GM18907 (cell line): ENCODE data around the gene TMCC1.

Source experiments
- ATAC-seq: cut with Tn5 transposase; IDR thresholded peaks from one replicate; pipeline ENCODE4 v1.9.1; 2021; ENCODE audit warnings: mild to moderate bottlenecking, moderate library complexity; ENCODE audit not compliant: unreplicated experiment

The TMCC1 gene

DNA sequence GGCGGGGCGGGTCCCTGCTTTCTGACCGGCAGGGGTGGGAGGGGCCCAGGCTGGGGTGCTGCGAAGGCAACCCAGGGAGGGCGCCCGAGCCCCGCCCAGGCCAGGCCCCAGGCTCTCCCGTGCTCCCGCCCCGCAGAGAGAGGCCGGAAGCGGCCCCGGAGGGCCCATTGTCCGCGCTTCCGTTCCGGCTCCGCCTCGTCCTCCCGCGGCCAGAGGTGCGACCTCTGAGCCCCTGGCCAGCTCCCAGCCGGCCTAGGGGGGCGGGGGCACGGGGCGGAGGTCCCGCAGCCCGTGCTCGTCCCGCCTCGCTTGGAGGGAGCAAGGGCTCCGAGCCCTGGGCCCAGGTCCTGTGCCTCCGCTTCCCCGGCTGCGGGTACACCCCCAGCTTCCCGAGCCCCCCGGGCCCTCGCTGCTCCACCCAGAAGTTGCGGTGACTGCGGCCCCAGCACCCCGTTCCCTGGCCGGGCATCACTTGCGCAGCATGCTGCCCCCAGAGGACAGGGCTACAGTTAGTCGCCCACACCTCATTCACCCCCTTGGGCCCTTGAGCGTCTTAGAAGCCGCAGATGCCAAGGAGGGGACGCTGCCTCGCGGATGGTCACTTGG, 266.7 kb downstream of the TMCC1 start:
- peak; percentile 90 for ATAC-seq

GRCh38 chr3:129625072-129625874, 268.2 kb downstream of the TMCC1 start:
- no peak for ATAC-seq

- ATAC-seq: no peak
Measured at GRCh38 chr3:129624347-129625071, 269.0 kb downstream of the TMCC1 start.

DNA sequence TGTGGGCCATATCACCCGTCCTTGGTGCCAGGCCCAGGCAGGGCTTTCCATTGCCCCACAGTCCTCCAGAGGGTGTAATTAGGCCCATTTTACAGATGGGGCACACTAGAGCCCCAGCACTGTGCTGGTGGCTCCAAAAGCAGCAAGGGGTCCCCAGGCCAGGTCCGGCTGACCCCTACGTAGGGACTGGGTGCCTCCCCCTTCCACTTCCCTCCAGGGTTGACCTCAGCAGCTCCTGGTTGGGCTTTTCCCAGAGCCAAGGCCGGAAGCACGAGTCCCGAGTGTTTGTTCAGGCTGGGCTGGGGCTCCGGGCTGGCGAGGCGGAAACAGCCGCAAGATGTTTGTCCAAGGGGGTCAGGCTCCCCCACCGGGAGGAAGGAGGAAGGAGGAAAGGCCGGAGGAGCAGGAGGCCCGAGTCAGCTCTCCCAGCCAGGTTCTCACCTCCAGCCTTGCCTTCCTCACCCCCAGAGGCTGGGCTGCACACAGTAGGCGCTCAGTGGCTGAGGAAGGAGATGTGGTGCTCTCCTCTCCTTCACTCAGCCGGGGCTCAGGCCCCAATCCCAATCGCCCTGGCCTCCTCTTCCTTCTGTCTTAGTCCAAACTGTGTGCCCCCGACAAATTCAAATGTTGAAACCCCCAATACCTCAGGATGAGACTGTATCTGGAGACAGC, 269.9 kb downstream of the TMCC1 start:
- ATAC-seq: no peak

DNA sequence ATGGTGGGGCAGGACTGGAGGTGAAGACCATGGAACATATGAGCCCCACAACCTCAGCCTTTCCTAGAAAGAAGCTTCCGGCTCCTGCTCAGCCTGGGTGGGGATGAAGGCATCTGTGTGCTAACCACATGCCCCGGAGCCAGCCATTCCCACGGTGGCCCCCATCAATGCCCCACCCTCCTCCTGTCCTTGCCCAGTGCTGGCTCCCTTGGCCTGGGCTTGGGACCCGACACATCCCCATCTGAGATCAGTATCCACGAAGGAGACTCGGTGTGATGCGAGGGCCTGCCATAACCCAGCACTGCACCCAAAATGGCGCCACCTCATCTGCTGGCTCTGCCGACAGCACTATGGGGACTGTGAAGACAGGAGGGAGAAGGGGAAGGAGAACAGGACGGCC, 270.6 kb downstream of the TMCC1 start:
- no peak for ATAC-seq

DNA sequence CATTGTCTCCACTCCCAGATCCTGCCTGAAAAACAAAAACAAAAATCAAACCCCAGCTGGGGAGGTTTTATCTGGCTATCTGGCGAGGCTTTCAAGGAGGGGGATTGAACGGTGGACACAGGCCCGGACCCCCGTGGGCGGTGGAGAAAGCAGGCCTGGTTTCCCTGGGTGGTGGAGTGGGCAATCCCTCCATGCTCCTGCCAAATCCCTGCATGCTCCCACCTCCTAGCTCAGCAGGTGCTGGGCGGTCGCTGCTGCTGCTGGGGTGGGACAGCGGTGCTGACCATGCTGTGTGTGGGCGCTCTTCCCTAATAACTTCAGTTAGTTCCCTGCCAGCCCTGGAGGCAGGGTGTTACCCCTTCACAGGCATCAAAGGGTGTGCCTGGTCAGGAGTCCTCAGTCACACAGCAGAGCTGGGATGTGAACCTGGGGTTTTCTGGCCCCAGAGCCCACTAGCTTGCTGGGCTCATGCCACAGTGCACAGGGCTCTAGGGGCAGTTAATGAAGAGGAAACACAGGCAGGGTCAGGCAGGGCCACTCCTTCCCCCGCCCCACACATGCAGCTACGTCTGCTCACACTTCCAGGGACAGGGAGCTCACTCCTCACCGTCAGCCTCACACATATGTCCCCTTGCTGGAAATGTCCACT, 271.2 kb downstream of the TMCC1 start:
- no peak for ATAC-seq

- no peak for ATAC-seq
Measured at GRCh38 chr3:129621626-129622225, 271.8 kb downstream of the TMCC1 start.

GRCh38 chr3:129620828-129621559, 272.5 kb downstream of the TMCC1 start:
- ATAC-seq: no peak

- no peak for ATAC-seq
Measured at GRCh38 chr3:129619726-129620162, 273.8 kb downstream of the TMCC1 start.

DNA sequence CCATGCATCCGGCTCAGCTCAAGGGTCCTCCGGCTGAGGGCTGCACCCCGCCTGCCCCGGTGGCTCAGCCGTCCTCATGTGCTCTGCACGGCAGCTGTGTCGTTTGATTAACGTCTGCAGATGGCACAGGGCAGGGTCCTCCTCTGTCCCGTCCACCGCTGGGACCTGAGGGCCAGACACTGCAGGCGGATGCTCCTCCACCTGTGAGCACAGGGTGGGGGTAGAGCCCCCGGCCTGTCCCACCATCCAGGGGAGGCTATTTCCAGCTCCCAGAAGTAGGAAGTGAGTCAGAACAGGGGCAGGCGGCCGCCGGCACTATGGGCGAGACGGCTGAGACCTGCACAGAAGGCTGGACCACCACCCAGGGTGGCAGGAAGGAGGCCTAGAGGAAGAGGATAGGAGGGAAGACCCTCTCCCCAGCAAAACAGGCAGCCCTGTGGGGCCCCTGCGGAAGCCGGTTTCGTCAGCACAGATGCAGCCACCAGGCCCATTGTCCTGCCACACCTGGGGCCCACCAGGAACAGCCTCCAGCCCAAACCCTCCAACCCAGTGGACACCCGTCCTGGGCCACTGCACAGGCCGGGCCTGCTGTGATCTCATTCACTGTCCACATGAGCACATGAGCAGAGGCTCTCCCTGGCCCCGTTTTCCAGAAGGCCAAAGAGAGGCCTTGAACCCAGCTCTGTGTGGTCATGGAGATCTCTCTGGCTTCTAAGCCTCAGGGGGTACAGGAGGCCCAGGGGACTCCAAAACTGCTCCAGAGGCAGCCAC, 274.4 kb downstream of the TMCC1 start:
- no peak for ATAC-seq

- ATAC-seq: no peak
Measured at GRCh38 chr3:129618186-129618820, 275.2 kb downstream of the TMCC1 start.

GRCh38 chr3:129617381-129618185, 275.9 kb downstream of the TMCC1 start:
- no peak for ATAC-seq

DNA sequence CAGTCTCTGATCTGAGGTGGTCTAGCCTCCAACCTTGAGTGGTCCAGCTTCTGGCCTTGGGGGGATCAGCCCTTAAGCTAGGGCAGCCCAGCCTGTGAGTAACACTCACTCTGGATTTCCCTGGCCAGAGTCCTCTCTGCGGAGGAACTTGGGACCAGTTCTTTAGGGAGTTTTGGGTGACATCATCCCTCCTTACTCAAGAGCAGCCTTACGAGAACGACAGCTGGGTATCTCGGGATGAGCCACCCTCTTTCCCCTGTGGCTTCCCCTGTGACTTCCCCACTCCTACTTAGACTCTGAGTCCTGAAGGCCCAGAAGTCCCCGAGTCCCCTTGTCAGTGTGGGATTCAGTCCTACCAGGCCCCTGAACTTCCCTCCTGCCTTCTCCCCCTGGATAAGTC, 276.8 kb downstream of the TMCC1 start:
- no peak for ATAC-seq

GRCh38 chr3:129616291-129616690, 277.2 kb downstream of the TMCC1 start:
- ATAC-seq: no peak

DNA sequence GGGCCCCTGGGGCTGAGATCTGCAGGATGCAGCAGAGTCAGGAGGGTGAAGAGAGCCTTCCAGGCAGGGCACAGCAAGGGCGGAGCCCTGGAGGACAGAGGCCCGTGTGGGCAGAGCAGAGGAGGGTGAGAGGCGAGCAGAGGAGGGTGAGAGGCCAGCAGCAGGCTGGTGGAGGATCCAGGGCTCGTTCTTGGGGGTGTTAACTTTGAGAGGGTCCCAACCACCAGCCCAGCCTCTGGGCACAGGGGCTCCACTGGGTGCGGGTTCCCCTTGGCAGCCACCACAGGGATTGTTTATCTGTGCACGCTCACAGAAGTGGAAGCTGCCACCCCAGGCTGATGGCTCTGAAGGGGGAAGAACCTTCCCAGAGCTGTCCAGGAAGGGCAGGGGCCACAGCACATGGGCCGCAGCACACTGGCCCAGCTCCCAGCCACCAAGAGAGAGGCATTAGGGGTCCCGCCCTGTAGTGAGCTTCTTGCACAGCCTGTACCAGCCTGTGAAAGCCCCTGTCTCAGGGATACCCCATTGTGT, 277.7 kb downstream of the TMCC1 start:
- ATAC-seq: no peak

DNA sequence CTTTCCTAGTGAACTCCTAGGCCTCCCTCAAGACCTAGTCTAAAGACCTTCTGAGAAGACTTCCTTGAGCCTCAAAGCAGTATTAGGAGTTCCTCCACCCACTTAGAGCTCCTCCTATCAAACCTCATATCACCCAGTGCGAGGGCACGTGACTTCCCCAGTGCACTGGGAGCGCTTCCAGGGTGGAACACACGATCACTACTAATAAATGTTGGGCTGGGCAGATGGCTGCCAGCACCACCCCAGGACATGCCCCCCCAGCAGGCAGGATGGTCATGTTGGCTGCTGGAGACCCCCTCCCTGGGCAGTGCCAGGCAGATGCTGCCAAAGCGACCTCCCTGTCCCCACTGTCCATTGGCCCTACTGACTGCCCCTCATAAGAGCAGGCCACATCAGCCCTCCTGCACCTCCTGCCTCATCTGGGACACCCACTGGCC, 278.6 kb downstream of the TMCC1 start:
- ATAC-seq: no peak

DNA sequence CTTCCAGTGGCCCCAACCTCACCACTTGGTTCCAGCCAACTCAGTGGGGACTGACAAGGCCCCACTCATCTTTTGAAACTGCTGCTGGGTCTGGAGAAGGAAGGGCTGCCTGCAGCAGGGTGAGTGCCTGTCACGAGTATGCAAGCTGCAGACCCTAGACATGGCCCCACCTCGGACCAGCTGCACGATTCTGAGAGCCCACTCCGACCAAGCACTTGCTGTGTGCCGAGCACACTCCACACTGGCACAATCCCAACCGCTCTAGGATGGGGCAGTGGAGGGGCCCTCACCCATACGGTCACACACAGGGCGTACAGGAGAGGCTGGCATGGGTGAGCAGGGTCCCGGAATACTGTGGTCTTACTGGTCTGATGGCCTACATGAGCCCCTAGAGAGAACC, 279.1 kb downstream of the TMCC1 start:
- ATAC-seq: no peak
